GM12878 (cell line): ENCODE measurements around the gene PAN3.

Experiments
- ATF3 ChIP-seq: IDR thresholded peaks from 2 replicates; pipeline ENCODE4 v1.6.1; 2011; ENCODE audit warnings: low read depth, mild to moderate bottlenecking, low read length, moderate library complexity, borderline replicate concordance; ENCODE audit errors: extremely low read depth
- NFYB ChIP-seq: IDR thresholded peaks from 2 replicates; pipeline ENCODE4 v1.6.1; 2011; ENCODE audit warnings: low read depth, mild to moderate bottlenecking, low read length, improper control_type of control experiment, moderate library complexity; ENCODE audit not compliant: insufficient read depth
- POLR2A ChIP-seq: IDR thresholded peaks from 2 replicates; pipeline ENCODE4 v1.6.1; 2011; ENCODE audit warnings: low read depth, mild to moderate bottlenecking, low read length
- TF ChIP-seq, protein P1 (sequence below), 3 experiments: IDR thresholded peaks in 2 of 3; conservative IDR thresholded peaks in 1 of 3; 2 replicates each; pipeline ENCODE4 v1.5.1; 2011; ENCODE audit warnings: low read depth in 3 of 3, low read length in 3 of 3, mild to moderate bottlenecking in 3 of 3, control low read depth in 2 of 3, moderate library complexity in 2 of 3, inconsistent platforms in 1 of 3, mixed read lengths in 1 of 3; ENCODE audit not compliant: control insufficient read depth in 2 of 3, insufficient read depth in 1 of 3; ENCODE audit errors: extremely low read depth in 1 of 3

- TF ChIP-seq ATF3 (no peak), NFYB (no peak), POLR2A (no peak)
- TF ChIP-seq, protein P1, sequence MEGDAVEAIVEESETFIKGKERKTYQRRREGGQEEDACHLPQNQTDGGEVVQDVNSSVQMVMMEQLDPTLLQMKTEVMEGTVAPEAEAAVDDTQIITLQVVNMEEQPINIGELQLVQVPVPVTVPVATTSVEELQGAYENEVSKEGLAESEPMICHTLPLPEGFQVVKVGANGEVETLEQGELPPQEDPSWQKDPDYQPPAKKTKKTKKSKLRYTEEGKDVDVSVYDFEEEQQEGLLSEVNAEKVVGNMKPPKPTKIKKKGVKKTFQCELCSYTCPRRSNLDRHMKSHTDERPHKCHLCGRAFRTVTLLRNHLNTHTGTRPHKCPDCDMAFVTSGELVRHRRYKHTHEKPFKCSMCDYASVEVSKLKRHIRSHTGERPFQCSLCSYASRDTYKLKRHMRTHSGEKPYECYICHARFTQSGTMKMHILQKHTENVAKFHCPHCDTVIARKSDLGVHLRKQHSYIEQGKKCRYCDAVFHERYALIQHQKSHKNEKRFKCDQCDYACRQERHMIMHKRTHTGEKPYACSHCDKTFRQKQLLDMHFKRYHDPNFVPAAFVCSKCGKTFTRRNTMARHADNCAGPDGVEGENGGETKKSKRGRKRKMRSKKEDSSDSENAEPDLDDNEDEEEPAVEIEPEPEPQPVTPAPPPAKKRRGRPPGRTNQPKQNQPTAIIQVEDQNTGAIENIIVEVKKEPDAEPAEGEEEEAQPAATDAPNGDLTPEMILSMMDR (IDR thresholded peaks at IDR 0.05 in 2 of 3, conservative IDR thresholded peaks at IDR 0.05 in 1 of 3; ENCODE audit: control insufficient read depth in 2 of 3, extremely low read depth in 1 of 3, insufficient read depth in 1 of 3, low read depth in 3 of 3, low read length in 3 of 3): no peak
Measured at GRCh38 chr13:28204043-28204442, 65.7 kb downstream of the PAN3 start.
